ENCODE results near the gene EPHA10. TPM values are rescaled to one million over a fixed set of nuclear protein-coding genes. Genes with fewer than 3 reads are reported as not detected.

Gene EPHA10
- total RNA-seq, 1 experiment from 2014 or later, result not detected

DNA sequence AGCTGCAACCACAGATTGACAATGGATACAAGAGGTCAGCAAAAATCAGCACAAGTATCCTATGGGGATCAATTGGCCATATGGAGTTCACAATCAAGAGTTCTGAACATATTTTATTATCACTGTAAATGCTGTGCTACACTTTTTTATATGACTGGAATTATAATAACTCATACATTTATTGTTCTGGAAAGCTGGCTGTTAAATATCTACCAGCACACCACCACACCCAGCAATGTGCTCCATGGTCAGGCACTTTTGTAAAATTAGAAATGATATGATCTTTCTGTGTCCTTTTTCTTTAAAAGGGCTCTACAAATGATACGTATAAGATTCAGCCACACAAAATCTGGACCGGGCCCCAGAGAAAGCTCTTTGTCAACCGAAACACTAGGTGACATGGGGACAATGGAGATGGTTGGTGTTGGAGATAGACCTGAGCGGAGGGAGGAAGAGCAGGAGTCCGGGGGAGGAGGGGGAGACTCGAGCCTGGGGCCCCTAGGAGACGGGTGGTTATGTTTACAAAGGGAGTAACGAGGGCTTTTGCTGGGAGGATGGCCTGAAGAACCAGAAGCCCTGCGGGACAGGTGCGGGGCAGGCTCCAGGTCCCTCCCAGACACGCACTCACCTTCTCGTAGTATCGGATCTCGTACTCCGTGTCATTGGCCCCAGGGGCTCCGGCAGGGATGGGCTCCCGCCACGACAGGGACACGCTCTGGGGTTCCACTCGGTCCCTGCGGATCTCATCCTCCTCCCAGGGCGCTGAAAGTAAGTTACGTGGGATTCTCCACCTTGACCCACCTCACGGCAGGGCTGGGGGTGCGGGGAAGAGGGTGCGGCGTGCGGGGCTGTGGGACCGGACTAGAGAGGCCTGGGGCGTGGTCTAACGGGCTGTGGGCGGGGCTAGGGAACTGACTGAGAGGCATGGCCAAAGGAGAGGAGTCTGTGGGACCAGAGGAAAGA is 30.0 kb downstream of the EPHA10 start:
- no peak overlapping the region for H3K4me3 ChIP-seq (ENCODE audit: low read length)
- H3K4me2 ChIP-seq (ENCODE audit: low read depth, low read length, poor library complexity, severe bottlenecking), result no peak overlapping the region
- H3K9me3 ChIP-seq (ENCODE audit: low read length), result no peaks in the 10 kb centered on the region
- H3K27ac ChIP-seq (ENCODE audit: low read length), result no peak overlapping the region
- H3K9me2 ChIP-seq (replicated peaks; ENCODE audit: insufficient read depth, low read length), result no peaks in the 10 kb centered on the region
- no peak overlapping the region for H2AFZ ChIP-seq (ENCODE audit: low read length)
- H3K4me1 ChIP-seq (ENCODE audit: low read length), result peaks cover 8% of the 10 kb centered on the region
- H3K27me3 ChIP-seq (ENCODE audit: low read length), result no peaks in the 10 kb centered on the region
- no peak for DNase-seq
- H4K20me1 ChIP-seq (ENCODE audit: insufficient read depth, low read depth, low read length), result no peaks in the 10 kb centered on the region
- no peak overlapping the region for H3K9ac ChIP-seq (ENCODE audit: low read length)
- no peaks in the 10 kb centered on the region for H3K79me2 ChIP-seq (ENCODE audit: low read length)
- no peaks in the 10 kb centered on the region for H3K36me3 ChIP-seq (ENCODE audit: insufficient read depth, low read length)

GRCh38 chr1:37732111-37732780 is 32.7 kb downstream of the EPHA10 start:
- Histone ChIP-seq H4K20me1 (ENCODE audit: insufficient read depth, low read depth, low read length) (no peaks in the 10 kb centered on the region), H3K36me3 (ENCODE audit: insufficient read depth, low read length) (no peaks in the 10 kb centered on the region), H3K27me3 (ENCODE audit: low read length) (no peaks in the 10 kb centered on the region), H3K4me2 (ENCODE audit: low read depth, low read length, poor library complexity, severe bottlenecking) (no peak overlapping the region), H3K9me3 (ENCODE audit: low read length) (no peaks in the 10 kb centered on the region), H3K4me1 (ENCODE audit: low read length) (peaks cover 8% of the 10 kb centered on the region), H3K9me2 (replicated peaks; ENCODE audit: insufficient read depth, low read length) (no peaks in the 10 kb centered on the region), H3K9ac (ENCODE audit: low read length) (no peak overlapping the region), H3K4me3 (ENCODE audit: low read length) (no peak overlapping the region), H3K79me2 (ENCODE audit: low read length) (no peaks in the 10 kb centered on the region), H3K27ac (ENCODE audit: low read length) (no peak overlapping the region), H2AFZ (ENCODE audit: low read length) (no peak overlapping the region)
- no peak for DNase-seq

DNA sequence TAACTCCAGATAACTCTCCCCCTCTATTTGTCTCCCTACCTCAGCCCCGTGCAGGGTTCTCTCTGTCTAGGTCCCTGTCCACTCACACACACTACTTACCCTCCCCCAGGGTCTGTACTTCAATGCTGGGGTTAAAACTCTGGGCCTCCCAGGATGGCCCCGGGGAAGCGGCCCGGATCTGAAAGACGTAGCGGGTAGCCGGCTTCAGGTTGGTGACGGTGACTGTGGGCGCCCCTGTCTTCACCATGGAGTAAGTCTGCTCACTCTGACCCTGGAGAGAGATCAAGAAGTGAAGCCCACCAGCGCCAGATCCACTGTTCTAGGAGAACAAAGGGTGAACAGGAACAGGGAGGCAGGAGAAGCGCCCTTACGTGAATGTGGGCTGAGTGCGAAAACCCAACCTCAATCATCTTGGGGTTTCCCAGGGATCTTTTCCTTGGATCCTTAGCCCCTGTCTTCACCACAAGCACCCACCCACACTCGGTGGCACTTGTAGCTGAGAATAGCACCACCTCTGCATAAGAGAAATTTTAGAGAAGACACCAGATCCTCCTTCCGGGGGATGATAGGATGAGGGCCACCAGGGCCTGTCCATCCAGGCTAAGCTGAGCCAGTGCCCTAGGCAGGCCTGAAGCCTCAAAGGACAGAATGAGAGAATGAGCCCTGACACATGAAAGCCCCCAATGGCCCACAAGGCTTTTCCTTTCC is 33.5 kb downstream of the EPHA10 start:
- Histone ChIP-seq H3K4me3 (ENCODE audit: low read length) (no peak overlapping the region), H3K79me2 (ENCODE audit: low read length) (no peaks in the 10 kb centered on the region), H3K36me3 (ENCODE audit: insufficient read depth, low read length) (no peaks in the 10 kb centered on the region), H3K9ac (ENCODE audit: low read length) (no peak overlapping the region), H3K27me3 (ENCODE audit: low read length) (no peaks in the 10 kb centered on the region), H3K9me2 (replicated peaks; ENCODE audit: insufficient read depth, low read length) (no peaks in the 10 kb centered on the region), H3K9me3 (ENCODE audit: low read length) (no peaks in the 10 kb centered on the region), H3K4me1 (ENCODE audit: low read length) (peaks cover 8% of the 10 kb centered on the region), H3K4me2 (ENCODE audit: low read depth, low read length, poor library complexity, severe bottlenecking) (no peak overlapping the region), H2AFZ (ENCODE audit: low read length) (no peak overlapping the region), H4K20me1 (ENCODE audit: insufficient read depth, low read depth, low read length) (no peaks in the 10 kb centered on the region), H3K27ac (ENCODE audit: low read length) (no peak overlapping the region)
- DNase-seq, result no peak

GRCh38 chr1:37730376-37730775 is 34.5 kb downstream of the EPHA10 start:
- H4K20me1 ChIP-seq (ENCODE audit: insufficient read depth, low read depth, low read length), result no peaks in the 10 kb centered on the region
- peaks cover 8% of the 10 kb centered on the region for H3K4me1 ChIP-seq (ENCODE audit: low read length)
- H3K27me3 ChIP-seq (ENCODE audit: low read length), result no peaks in the 10 kb centered on the region
- no peak overlapping the region for H3K27ac ChIP-seq (ENCODE audit: low read length)
- no peaks in the 10 kb centered on the region for H3K9me2 ChIP-seq (replicated peaks; ENCODE audit: insufficient read depth, low read length)
- no peak for DNase-seq
- no peak overlapping the region for H3K4me3 ChIP-seq (ENCODE audit: low read length)
- no peaks in the 10 kb centered on the region for H3K79me2 ChIP-seq (ENCODE audit: low read length)
- H3K9me3 ChIP-seq (ENCODE audit: low read length), result no peaks in the 10 kb centered on the region
- no peak overlapping the region for H2AFZ ChIP-seq (ENCODE audit: low read length)
- no peaks in the 10 kb centered on the region for H3K36me3 ChIP-seq (ENCODE audit: insufficient read depth, low read length)
- no peak overlapping the region for H3K4me2 ChIP-seq (ENCODE audit: low read depth, low read length, poor library complexity, severe bottlenecking)
- no peak overlapping the region for H3K9ac ChIP-seq (ENCODE audit: low read length)

GRCh38 chr1:37728416-37728815 is 36.5 kb downstream of the EPHA10 start:
- no peak overlapping the region for H3K27ac ChIP-seq (ENCODE audit: low read length)
- no peak overlapping the region for H3K9ac ChIP-seq (ENCODE audit: low read length)
- no peaks in the 10 kb centered on the region for H4K20me1 ChIP-seq (ENCODE audit: insufficient read depth, low read depth, low read length)
- no peaks in the 10 kb centered on the region for H3K9me3 ChIP-seq (ENCODE audit: low read length)
- H2AFZ ChIP-seq (ENCODE audit: low read length), result no peak overlapping the region
- H3K4me2 ChIP-seq (ENCODE audit: low read depth, low read length, poor library complexity, severe bottlenecking), result no peak overlapping the region
- no peaks in the 10 kb centered on the region for H3K79me2 ChIP-seq (ENCODE audit: low read length)
- no peaks in the 10 kb centered on the region for H3K36me3 ChIP-seq (ENCODE audit: insufficient read depth, low read length)
- H3K9me2 ChIP-seq (replicated peaks; ENCODE audit: insufficient read depth, low read length), result no peaks in the 10 kb centered on the region
- DNase-seq, result no peak
- H3K27me3 ChIP-seq (ENCODE audit: low read length), result no peaks in the 10 kb centered on the region
- no peak overlapping the region for H3K4me3 ChIP-seq (ENCODE audit: low read length)
- H3K4me1 ChIP-seq (ENCODE audit: low read length), result no peaks in the 10 kb centered on the region; the same call in 1 of the 2 replicates

GRCh38 chr1:37726751-37727585 is 38.0 kb downstream of the EPHA10 start:
- no peak for DNase-seq
- Histone ChIP-seq H4K20me1 (ENCODE audit: insufficient read depth, low read depth, low read length) (no peaks in the 10 kb centered on the region), H3K27me3 (ENCODE audit: low read length) (no peaks in the 10 kb centered on the region), H2AFZ (ENCODE audit: low read length) (no peak overlapping the region), H3K4me1 (ENCODE audit: low read length) (no peaks in the 10 kb centered on the region; the same call in 1 of the 2 replicates), H3K4me3 (ENCODE audit: low read length) (no peak overlapping the region), H3K9ac (ENCODE audit: low read length) (no peak overlapping the region), H3K36me3 (ENCODE audit: insufficient read depth, low read length) (no peaks in the 10 kb centered on the region), H3K9me3 (ENCODE audit: low read length) (no peaks in the 10 kb centered on the region), H3K79me2 (ENCODE audit: low read length) (no peaks in the 10 kb centered on the region), H3K9me2 (replicated peaks; ENCODE audit: insufficient read depth, low read length) (no peaks in the 10 kb centered on the region), H3K4me2 (ENCODE audit: low read depth, low read length, poor library complexity, severe bottlenecking) (no peak overlapping the region), H3K27ac (ENCODE audit: low read length) (no peak overlapping the region)

DNA sequence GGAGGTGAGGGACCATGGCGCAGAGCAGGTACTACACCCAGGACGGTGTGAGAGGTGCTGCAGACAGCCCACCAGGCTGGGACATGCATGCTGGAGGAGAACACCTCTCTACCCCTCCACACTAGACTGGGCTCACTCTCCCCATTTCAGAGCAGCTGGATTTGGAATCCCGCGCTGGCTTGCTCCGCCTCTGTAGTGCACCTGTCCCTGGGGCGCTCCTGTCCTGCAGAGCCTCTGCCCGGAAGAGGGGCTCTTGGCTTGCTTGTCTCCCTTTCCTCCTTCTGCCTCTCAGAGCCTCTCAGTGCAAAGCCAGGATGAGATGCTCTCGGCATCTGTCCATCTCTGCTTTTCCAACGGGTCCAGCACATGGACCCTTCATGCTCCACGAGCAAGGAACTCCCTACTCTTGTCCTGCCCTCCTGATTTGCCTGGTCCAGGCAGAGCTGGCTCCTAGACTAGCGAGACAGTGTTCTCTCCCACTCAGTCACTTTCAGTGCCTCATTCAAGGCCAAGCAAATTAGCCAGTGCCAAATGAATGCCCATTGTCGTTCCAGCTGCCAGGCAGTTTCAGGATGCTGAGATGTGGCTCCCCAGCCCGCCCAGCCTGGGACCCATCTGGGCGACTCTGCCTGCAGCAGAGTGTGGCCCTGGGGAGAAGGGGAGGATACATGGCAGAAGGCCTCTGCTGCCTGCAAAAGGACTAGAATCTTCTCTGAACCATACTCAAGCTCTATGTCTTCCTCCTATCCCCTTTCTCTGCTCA is 38.9 kb downstream of the EPHA10 start:
- H3K27ac ChIP-seq (ENCODE audit: low read length), result no peak overlapping the region

More for the DNA sequence above, 38.9 kb downstream of the EPHA10 start:
- H3K36me3 ChIP-seq (ENCODE audit: insufficient read depth, low read length), result no peaks in the 10 kb centered on the region
- H3K9me3 ChIP-seq (ENCODE audit: low read length), result no peaks in the 10 kb centered on the region
- H3K27me3 ChIP-seq (ENCODE audit: low read length), result no peaks in the 10 kb centered on the region
- no peak overlapping the region for H2AFZ ChIP-seq (ENCODE audit: low read length)
- no peaks in the 10 kb centered on the region for H4K20me1 ChIP-seq (ENCODE audit: insufficient read depth, low read depth, low read length)
- no peaks in the 10 kb centered on the region for H3K79me2 ChIP-seq (ENCODE audit: low read length)
- H3K9me2 ChIP-seq (replicated peaks; ENCODE audit: insufficient read depth, low read length), result no peaks in the 10 kb centered on the region
- no peak overlapping the region for H3K4me3 ChIP-seq (ENCODE audit: low read length)
- H3K4me2 ChIP-seq (ENCODE audit: low read depth, low read length, poor library complexity, severe bottlenecking), result no peak overlapping the region
- DNase-seq, result no peak
- no peaks in the 10 kb centered on the region; the same call in 1 of the 2 replicates for H3K4me1 ChIP-seq (ENCODE audit: low read length)
- H3K9ac ChIP-seq (ENCODE audit: low read length), result no peak overlapping the region

All from Karpas-422 (cell line).